MM.1S (cell line): ENCODE measurements around the gene LBR.

Experiments
- DNase-seq: peaks from one replicate; pipeline ENCODE4 v3.0.0-alpha.2; 2015
- H2AFZ ChIP-seq: fragments of 300-600 bp; sonication (generic); 2 replicates; pipeline ENCODE4 v1.6.0; 2016; ENCODE audit warnings: antibody characterized with exemption, low read length
- H3F3A ChIP-seq: fragments of 300-600 bp; sonication (generic); 2 replicates; pipeline ENCODE4 v1.6.1; 2016; ENCODE audit warnings: mild to moderate bottlenecking, antibody characterized with exemption, low read length, moderate library complexity, mixed read lengths; ENCODE audit not compliant: insufficient read depth
- H3K27ac ChIP-seq: fragments of 300-600 bp; sonication (generic); 2 replicates; pipeline ENCODE4 v1.5.1; 2016; ENCODE audit warnings: mild to moderate bottlenecking, low read length
- H3K27me3 ChIP-seq: fragments of 300-600 bp; sonication (generic); replicated peaks from 2 replicates; pipeline ENCODE4 v1.6.0; 2016; ENCODE audit warnings: low read length; ENCODE audit not compliant: insufficient read depth
- H3K36me3 ChIP-seq: fragments of 300-600 bp; sonication (generic); replicated peaks from 2 replicates; pipeline ENCODE4 v1.6.1; 2016; ENCODE audit warnings: mild to moderate bottlenecking, low read length, mixed read lengths; ENCODE audit not compliant: insufficient read depth
- H3K4me1 ChIP-seq: fragments of 300-600 bp; sonication (generic); 2 replicates; pipeline ENCODE4 v1.6.1; 2016; ENCODE audit warnings: low read length, mixed read lengths
- H3K4me2 ChIP-seq: fragments of 300-600 bp; sonication (generic); 2 replicates; pipeline ENCODE4 v1.6.0; 2016; ENCODE audit warnings: low read depth, low read length
- H3K4me3 ChIP-seq: fragments of 300-600 bp; sonication (generic); 2 replicates; pipeline ENCODE4 v1.5.1; 2016; ENCODE audit warnings: low read length, mixed read lengths
- H3K79me2 ChIP-seq: fragments of 300-600 bp; sonication (generic); 2 replicates; pipeline ENCODE4 v1.6.1; 2016; ENCODE audit warnings: mixed run types, low read length, mixed read lengths
- H3K9ac ChIP-seq: fragments of 300-600 bp; sonication (generic); 2 replicates; pipeline ENCODE4 v1.6.1; 2016; ENCODE audit warnings: low read length, mixed read lengths
- H3K9me2 ChIP-seq: fragments of 300-600 bp; sonication (generic); replicated peaks from 2 replicates; pipeline ENCODE4 v1.6.1; 2016; ENCODE audit warnings: mild to moderate bottlenecking, low read length, mixed read lengths; ENCODE audit not compliant: insufficient read depth
- H3K9me3 ChIP-seq: fragments of 300-600 bp; sonication (generic); replicated peaks from 2 replicates; pipeline ENCODE4 v1.6.1; 2016; ENCODE audit warnings: mild to moderate bottlenecking, low read length, mixed read lengths; ENCODE audit not compliant: insufficient read depth
- H4K20me1 ChIP-seq: fragments of 300-600 bp; sonication (generic); 2 replicates; pipeline ENCODE4 v1.6.1; 2016; ENCODE audit warnings: mild to moderate bottlenecking, low read length, moderate library complexity, mixed read lengths; ENCODE audit not compliant: insufficient read depth
- EZH2 ChIP-seq: fragments of 300-600 bp; sonication (generic); optimal IDR thresholded peaks from 2 replicates; pipeline ENCODE3; 2017; ENCODE audit warnings: low read depth, mild to moderate bottlenecking, antibody characterized with exemption, low read length, mixed read lengths
- EZH2phosphoT487 ChIP-seq: fragments of 300-600 bp; sonication (generic); IDR thresholded peaks from 2 replicates; pipeline ENCODE4 v1.6.1; 2018; ENCODE audit warnings: antibody characterized with exemption, low read length
- TF ChIP-seq, protein P1 (sequence below): fragments of 300-600 bp; sonication (generic); IDR thresholded peaks from 2 replicates; pipeline ENCODE4 v1.5.1; 2016; ENCODE audit warnings: antibody characterized with exemption, low read length, mixed read lengths

Gene LBR

GRCh38 chr1:225446595-225446960 is 18.7 kb upstream of the LBR start:
- Histone ChIP-seq H3K27me3 (no peaks in the 10 kb centered on the region), H3K9me3 (no peaks in the 10 kb centered on the region), H3K4me2 (no peak overlapping the region), H3K4me3 (no peak overlapping the region), H3K9me2 (no peaks in the 10 kb centered on the region), H4K20me1 (no peaks in the 10 kb centered on the region), H3F3A (peaks cover 41% of the 10 kb centered on the region), H2AFZ (no peak overlapping the region), H3K79me2 (no peaks in the 10 kb centered on the region), H3K27ac (peak overlapping the region; percentile 82; the same call in 1 of the 2 replicates), H3K4me1 (peaks cover 43% of the 10 kb centered on the region), H3K36me3 (no peaks in the 10 kb centered on the region), H3K9ac (no peak overlapping the region)
- DNase-seq, result peak; percentile 21
- no peak for TF ChIP-seq EZH2
- TF ChIP-seq EZH2phosphoT487, result no peak
- TF ChIP-seq, protein P1, sequence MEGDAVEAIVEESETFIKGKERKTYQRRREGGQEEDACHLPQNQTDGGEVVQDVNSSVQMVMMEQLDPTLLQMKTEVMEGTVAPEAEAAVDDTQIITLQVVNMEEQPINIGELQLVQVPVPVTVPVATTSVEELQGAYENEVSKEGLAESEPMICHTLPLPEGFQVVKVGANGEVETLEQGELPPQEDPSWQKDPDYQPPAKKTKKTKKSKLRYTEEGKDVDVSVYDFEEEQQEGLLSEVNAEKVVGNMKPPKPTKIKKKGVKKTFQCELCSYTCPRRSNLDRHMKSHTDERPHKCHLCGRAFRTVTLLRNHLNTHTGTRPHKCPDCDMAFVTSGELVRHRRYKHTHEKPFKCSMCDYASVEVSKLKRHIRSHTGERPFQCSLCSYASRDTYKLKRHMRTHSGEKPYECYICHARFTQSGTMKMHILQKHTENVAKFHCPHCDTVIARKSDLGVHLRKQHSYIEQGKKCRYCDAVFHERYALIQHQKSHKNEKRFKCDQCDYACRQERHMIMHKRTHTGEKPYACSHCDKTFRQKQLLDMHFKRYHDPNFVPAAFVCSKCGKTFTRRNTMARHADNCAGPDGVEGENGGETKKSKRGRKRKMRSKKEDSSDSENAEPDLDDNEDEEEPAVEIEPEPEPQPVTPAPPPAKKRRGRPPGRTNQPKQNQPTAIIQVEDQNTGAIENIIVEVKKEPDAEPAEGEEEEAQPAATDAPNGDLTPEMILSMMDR, result no peak

DNA sequence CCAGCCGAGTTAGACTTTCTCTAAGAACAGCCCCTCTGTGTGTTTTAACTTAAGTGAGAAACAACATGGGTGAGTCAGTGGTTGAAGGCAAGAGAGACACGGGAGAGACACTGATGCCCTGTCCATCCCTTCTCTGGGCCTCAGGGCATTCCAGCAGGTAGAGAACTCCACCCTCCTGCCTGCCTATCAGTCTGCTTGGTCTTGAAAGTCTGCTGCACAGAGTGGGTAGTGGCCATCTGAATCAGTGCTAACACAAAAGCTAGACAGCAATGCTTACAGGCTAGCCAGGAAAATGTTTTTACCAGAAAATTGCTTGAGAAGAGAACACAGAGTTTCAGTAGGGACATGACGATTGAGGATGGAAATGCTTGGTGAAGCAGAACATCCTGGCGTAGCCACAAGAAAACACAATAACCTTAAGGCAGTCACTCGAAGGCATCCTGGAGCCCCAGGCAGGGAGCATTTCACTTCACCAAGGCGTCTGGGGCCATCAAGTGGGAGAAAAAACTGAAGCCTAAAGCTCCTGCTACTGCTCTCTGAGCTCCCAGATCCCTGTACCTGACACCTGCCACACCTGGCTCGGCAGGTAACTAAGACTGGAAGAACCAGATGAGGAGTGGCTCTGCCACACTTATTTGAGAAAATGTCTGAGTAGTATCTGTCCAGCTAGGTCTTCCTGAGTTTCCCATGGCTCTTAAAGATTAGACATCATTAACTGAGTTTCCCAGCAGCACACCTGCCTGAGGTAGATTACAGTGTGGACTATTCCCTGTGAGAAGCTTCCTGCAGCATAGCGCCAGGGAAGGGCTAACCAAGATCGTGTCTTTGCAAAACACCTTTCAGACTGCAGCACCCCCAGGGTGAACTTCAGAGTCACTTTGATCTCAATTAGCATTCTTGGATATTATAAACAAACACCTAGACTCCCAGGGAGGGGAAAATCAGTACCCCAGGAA is 18.1 kb upstream of the LBR start:
- Histone ChIP-seq H3K27me3 (no peaks in the 10 kb centered on the region), H2AFZ (peak overlapping the region; percentile 24), H4K20me1 (no peaks in the 10 kb centered on the region), H3F3A (peaks cover 47% of the 10 kb centered on the region), H3K9ac (peak overlapping the region; percentile 20; the same call in 1 of the 2 replicates), H3K27ac (peak overlapping the region; percentile 82), H3K9me3 (no peaks in the 10 kb centered on the region), H3K4me2 (peak overlapping the region; percentile 73; the same call in 1 of the 2 replicates), H3K36me3 (no peaks in the 10 kb centered on the region), H3K79me2 (no peaks in the 10 kb centered on the region), H3K4me1 (peaks cover 50% of the 10 kb centered on the region), H3K4me3 (0 out of 2 replicates have a peak overlapping the region, but pooled peaks have one; percentile 54), H3K9me2 (no peaks in the 10 kb centered on the region)
- TF ChIP-seq EZH2phosphoT487 (no peak), EZH2 (no peak)
- TF ChIP-seq, protein P1, result no peak
- DNase-seq, result no peak

DNA sequence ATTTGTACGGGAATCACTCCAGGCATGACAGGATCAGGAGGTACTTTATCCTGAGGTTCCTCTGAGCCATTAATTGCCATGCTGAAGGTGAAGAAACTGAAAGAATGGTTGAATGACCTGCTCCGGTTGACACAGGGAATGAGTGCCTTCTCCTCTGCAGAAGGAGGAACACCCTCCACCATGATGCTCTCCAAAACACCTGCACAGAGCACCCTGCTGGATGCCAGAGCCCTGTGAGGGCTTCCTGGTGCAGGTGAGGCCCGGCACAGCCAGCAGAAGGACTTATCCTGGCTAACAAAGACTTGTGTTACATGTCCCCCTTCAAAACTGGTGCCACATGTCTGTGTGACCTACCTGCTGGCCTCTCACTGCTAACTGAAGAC is 14.3 kb upstream of the LBR start:
- Histone ChIP-seq H3K9me2 (no peaks in the 10 kb centered on the region), H3F3A (peaks cover 47% of the 10 kb centered on the region), H3K27me3 (no peaks in the 10 kb centered on the region), H3K9me3 (no peaks in the 10 kb centered on the region), H3K4me2 (peak overlapping the region; percentile 76), H2AFZ (peak overlapping the region; percentile 44), H3K4me1 (peaks cover 50% of the 10 kb centered on the region), H3K9ac (peak overlapping the region; percentile 51), H3K36me3 (no peaks in the 10 kb centered on the region), H3K4me3 (peak overlapping the region; percentile 51), H4K20me1 (no peaks in the 10 kb centered on the region), H3K27ac (peak overlapping the region; percentile 81), H3K79me2 (no peaks in the 10 kb centered on the region)
- no peak for TF ChIP-seq EZH2
- TF ChIP-seq, protein P1, result no peak
- no peak for TF ChIP-seq EZH2phosphoT487
- DNase-seq, result peak; percentile 63
